ENCODE measurements around the gene VPS54. TPM values are rescaled to one million over a fixed set of nuclear protein-coding genes. Genes with fewer than 3 reads are reported as not detected.

Gene VPS54
- total and polyA plus RNA-seq, 9 of the 15 experiments (the other 6 are each of a cell fraction or from before 2014, with no cell fraction given), result 4.9 to 23.2 (median 13.2) TPM

GRCh38 chr2:64019083-64019974 is at the start of gene VPS54 (continued):
- TF ChIP-seq NR0B1 (IDR thresholded peaks at IDR 0.05; ENCODE audit: partially characterized antibody) (no peak), SRSF1 (IDR thresholded peaks at IDR 0.05; ENCODE audit: low read depth, low read length) (no peak), JUN (IDR thresholded peaks at IDR 0.05; ENCODE audit: borderline replicate concordance, low read depth, low read length) (no peak), JUN (CRISPR knock-in tag; IDR thresholded peaks at IDR 0.05; ENCODE audit: borderline replicate concordance) (no peak), DEAF1 (CRISPR knock-in tag; IDR thresholded peaks at IDR 0.05) (no peak), ZNF239 (CRISPR knock-in tag; IDR thresholded peaks at IDR 0.05) (0 out of 2 replicates have a peak, but pooled peaks have one; percentile 7), SIN3B (IDR thresholded peaks at IDR 0.05; ENCODE audit: low read depth) (0 out of 2 replicates have a peak, but pooled peaks have one; percentile 23), MAFF (IDR thresholded peaks at IDR 0.05; ENCODE audit: low read length) (no peak), NR2F6 (CRISPR knock-in tag; IDR thresholded peaks at IDR 0.05) (no peak), ZNF511 (CRISPR knock-in tag; IDR thresholded peaks at IDR 0.05) (no peak), MAZ (CRISPR knock-in tag; conservative IDR thresholded peaks at IDR 0.05 in 1 of 2, IDR thresholded peaks at IDR 0.05 in 1 of 2) (peak; percentile 45 to 84; a peak in 3 of 4 replicates), TBP (optimal IDR thresholded peaks at IDR 0.05; ENCODE audit: low read depth, low read length) (peak; percentile 26), ELF4 (CRISPR knock-in tag; IDR thresholded peaks at IDR 0.05) (peak; percentile 77; the same call in 1 of the 2 replicates), ZNF584 (CRISPR knock-in tag; IDR thresholded peaks at IDR 0.05; ENCODE audit: low read depth) (no peak), SREBF2 (CRISPR knock-in tag; IDR thresholded peaks at IDR 0.05) (no peak), HNRNPH1 (optimal IDR thresholded peaks at IDR 0.05; ENCODE audit: low read depth, low read length) (no peak), ZNF41 (CRISPR knock-in tag; conservative IDR thresholded peaks at IDR 0.05) (no peak; the same call in 1 of the 2 replicates), NCOA4 (IDR thresholded peaks at IDR 0.05; ENCODE audit: partially characterized antibody) (no peak), KAT2B (IDR thresholded peaks at IDR 0.05; ENCODE audit: low read depth, low read length) (no peak), ZNF512 (tag; IDR thresholded peaks at IDR 0.05) (no peak), SMAD3 (CRISPR knock-in tag; conservative IDR thresholded peaks at IDR 0.05) (no peak), SMARCB1 (IDR thresholded peaks at IDR 0.05; ENCODE audit: insufficient read length, low read depth) (no peak), CBX5 (IDR thresholded peaks at IDR 0.05; ENCODE audit: borderline replicate concordance, low read depth) (no peak), MBD2 (IDR thresholded peaks at IDR 0.05; ENCODE audit: borderline replicate concordance, low read depth) (no peak)

Data from K562 (cell line).